MM.1S (cell line): ENCODE data around the gene ULK2.

Experiments
- DNase-seq: peaks from one replicate; pipeline ENCODE4 v3.0.0-alpha.2; 2015
- H2AFZ ChIP-seq: fragments of 300-600 bp; sonication (generic); 2 replicates; pipeline ENCODE4 v1.6.0; 2016; ENCODE audit warnings: antibody characterized with exemption, low read length
- H3F3A ChIP-seq: fragments of 300-600 bp; sonication (generic); 2 replicates; pipeline ENCODE4 v1.6.1; 2016; ENCODE audit warnings: mild to moderate bottlenecking, antibody characterized with exemption, low read length, moderate library complexity, mixed read lengths; ENCODE audit not compliant: insufficient read depth
- H3K27ac ChIP-seq: fragments of 300-600 bp; sonication (generic); 2 replicates; pipeline ENCODE4 v1.5.1; 2016; ENCODE audit warnings: mild to moderate bottlenecking, low read length
- H3K27me3 ChIP-seq: fragments of 300-600 bp; sonication (generic); replicated peaks from 2 replicates; pipeline ENCODE4 v1.6.0; 2016; ENCODE audit warnings: low read length; ENCODE audit not compliant: insufficient read depth
- H3K36me3 ChIP-seq: fragments of 300-600 bp; sonication (generic); replicated peaks from 2 replicates; pipeline ENCODE4 v1.6.1; 2016; ENCODE audit warnings: mild to moderate bottlenecking, low read length, mixed read lengths; ENCODE audit not compliant: insufficient read depth
- H3K4me1 ChIP-seq: fragments of 300-600 bp; sonication (generic); 2 replicates; pipeline ENCODE4 v1.6.1; 2016; ENCODE audit warnings: low read length, mixed read lengths
- H3K4me2 ChIP-seq: fragments of 300-600 bp; sonication (generic); 2 replicates; pipeline ENCODE4 v1.6.0; 2016; ENCODE audit warnings: low read depth, low read length
- H3K4me3 ChIP-seq: fragments of 300-600 bp; sonication (generic); 2 replicates; pipeline ENCODE4 v1.5.1; 2016; ENCODE audit warnings: low read length, mixed read lengths
- H3K79me2 ChIP-seq: fragments of 300-600 bp; sonication (generic); 2 replicates; pipeline ENCODE4 v1.6.1; 2016; ENCODE audit warnings: mixed run types, low read length, mixed read lengths
- H3K9ac ChIP-seq: fragments of 300-600 bp; sonication (generic); 2 replicates; pipeline ENCODE4 v1.6.1; 2016; ENCODE audit warnings: low read length, mixed read lengths
- H3K9me2 ChIP-seq: fragments of 300-600 bp; sonication (generic); replicated peaks from 2 replicates; pipeline ENCODE4 v1.6.1; 2016; ENCODE audit warnings: mild to moderate bottlenecking, low read length, mixed read lengths; ENCODE audit not compliant: insufficient read depth
- H3K9me3 ChIP-seq: fragments of 300-600 bp; sonication (generic); replicated peaks from 2 replicates; pipeline ENCODE4 v1.6.1; 2016; ENCODE audit warnings: mild to moderate bottlenecking, low read length, mixed read lengths; ENCODE audit not compliant: insufficient read depth
- H4K20me1 ChIP-seq: fragments of 300-600 bp; sonication (generic); 2 replicates; pipeline ENCODE4 v1.6.1; 2016; ENCODE audit warnings: mild to moderate bottlenecking, low read length, moderate library complexity, mixed read lengths; ENCODE audit not compliant: insufficient read depth
- EZH2 ChIP-seq: fragments of 300-600 bp; sonication (generic); optimal IDR thresholded peaks from 2 replicates; pipeline ENCODE3; 2017; ENCODE audit warnings: low read depth, mild to moderate bottlenecking, antibody characterized with exemption, low read length, mixed read lengths
- EZH2phosphoT487 ChIP-seq: fragments of 300-600 bp; sonication (generic); IDR thresholded peaks from 2 replicates; pipeline ENCODE4 v1.6.1; 2018; ENCODE audit warnings: antibody characterized with exemption, low read length
- TF ChIP-seq, protein P1 (sequence below): fragments of 300-600 bp; sonication (generic); IDR thresholded peaks from 2 replicates; pipeline ENCODE4 v1.5.1; 2016; ENCODE audit warnings: antibody characterized with exemption, low read length, mixed read lengths

The ULK2 gene

DNA sequence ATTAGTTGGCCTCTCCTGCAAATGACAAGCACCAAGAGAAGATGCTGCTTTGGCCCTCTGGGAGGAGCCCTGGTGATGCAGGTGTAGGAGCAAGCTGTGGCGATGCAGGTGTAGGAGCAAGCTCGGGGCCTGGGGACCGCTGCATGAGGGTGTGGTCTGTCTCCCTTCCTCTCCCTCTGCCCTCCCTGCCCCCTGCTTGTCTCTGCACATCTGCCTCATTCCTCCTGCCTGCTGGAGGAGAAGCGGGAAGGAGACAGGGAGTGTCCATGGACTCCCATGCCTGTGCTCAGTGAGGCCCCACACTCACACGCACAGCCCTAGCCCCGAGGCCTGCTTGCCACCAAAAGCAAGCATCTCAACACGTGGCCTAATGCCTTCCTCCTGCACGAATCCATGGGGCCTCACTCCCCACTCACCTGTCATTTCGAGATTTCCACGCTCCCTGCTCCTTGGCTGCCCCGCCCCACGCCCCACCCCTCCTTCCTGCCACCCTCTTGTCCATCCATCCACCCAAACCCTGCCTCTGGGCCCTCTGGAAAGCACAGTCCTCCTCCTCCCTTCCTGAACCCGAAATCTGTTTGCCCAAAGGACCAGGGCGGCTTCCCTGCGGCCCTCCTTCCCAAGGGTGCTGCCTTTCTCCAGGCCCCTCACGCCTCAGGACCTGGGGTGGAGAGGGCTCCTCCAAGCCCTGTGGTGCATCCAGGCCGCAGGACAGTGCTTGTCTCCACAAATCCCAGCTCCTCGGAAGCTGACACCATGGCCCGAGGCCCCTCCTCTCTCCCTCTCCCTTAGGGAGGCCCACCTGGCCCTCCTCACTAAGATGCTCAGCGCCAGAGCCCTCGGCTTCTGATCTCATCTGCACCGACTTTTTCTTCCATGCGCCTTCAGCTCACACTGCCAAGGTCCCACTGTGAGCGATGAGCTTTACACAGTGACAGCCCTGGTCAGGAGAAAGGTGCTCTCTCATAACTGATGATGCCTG is 107.9 kb downstream of the ULK2 start:
- Histone ChIP-seq H2AFZ (no peak overlapping the region), H4K20me1 (no peaks in the 10 kb centered on the region), H3F3A (no peaks in the 10 kb centered on the region), H3K4me1 (no peaks in the 10 kb centered on the region), H3K9me2 (no peaks in the 10 kb centered on the region), H3K27me3 (peaks cover 14% of the 10 kb centered on the region), H3K9ac (no peak overlapping the region), H3K9me3 (no peaks in the 10 kb centered on the region), H3K79me2 (no peaks in the 10 kb centered on the region), H3K4me2 (no peak overlapping the region), H3K4me3 (no peak overlapping the region), H3K36me3 (no peaks in the 10 kb centered on the region), H3K27ac (no peak overlapping the region)
- DNase-seq, result no peak
- TF ChIP-seq EZH2phosphoT487 (no peak), EZH2 (no peak)
- TF ChIP-seq, protein P1, sequence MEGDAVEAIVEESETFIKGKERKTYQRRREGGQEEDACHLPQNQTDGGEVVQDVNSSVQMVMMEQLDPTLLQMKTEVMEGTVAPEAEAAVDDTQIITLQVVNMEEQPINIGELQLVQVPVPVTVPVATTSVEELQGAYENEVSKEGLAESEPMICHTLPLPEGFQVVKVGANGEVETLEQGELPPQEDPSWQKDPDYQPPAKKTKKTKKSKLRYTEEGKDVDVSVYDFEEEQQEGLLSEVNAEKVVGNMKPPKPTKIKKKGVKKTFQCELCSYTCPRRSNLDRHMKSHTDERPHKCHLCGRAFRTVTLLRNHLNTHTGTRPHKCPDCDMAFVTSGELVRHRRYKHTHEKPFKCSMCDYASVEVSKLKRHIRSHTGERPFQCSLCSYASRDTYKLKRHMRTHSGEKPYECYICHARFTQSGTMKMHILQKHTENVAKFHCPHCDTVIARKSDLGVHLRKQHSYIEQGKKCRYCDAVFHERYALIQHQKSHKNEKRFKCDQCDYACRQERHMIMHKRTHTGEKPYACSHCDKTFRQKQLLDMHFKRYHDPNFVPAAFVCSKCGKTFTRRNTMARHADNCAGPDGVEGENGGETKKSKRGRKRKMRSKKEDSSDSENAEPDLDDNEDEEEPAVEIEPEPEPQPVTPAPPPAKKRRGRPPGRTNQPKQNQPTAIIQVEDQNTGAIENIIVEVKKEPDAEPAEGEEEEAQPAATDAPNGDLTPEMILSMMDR, result no peak

DNA sequence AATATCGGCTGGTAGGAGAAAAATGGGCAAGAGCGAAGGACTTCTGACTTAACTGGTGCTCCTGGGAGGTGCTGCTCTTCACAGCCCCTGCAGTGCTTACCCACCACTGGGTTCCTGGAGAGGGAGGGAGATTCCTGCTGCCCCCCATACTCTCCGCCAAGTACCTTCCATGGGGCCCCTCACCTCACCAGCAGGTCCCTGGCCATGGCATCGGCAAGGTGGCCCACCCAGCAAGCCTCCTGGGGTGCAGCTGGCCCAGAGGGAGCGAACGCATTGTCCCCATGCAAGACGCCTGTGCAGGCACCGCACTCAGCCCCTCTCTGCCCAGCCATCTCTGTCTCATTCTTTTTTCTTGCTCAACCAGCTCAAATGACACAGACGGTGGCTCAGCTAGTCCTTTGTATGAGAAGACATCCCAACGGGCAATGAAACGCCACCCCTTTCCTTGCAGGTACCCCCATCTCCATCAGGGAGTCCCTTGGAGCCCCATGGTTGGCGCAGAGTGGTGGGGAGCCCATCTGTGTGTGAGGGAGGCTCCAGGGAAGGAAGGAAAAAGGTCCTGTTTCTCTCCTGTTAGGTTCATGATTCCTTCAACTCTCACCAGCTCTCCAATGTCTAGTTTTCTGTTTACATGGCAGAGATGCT is 110.1 kb downstream of the ULK2 start:
- H3K4me3 ChIP-seq, result no peak overlapping the region

GRCh38 chr17:19756546-19756945 is 111.2 kb downstream of the ULK2 start:
- no peak overlapping the region for H3K27ac ChIP-seq
- no peaks in the 10 kb centered on the region for H4K20me1 ChIP-seq
- H3F3A ChIP-seq, result no peaks in the 10 kb centered on the region
- no peak overlapping the region for H3K9ac ChIP-seq
- DNase-seq, result no peak
- H3K9me2 ChIP-seq, result no peaks in the 10 kb centered on the region
- H3K36me3 ChIP-seq, result no peaks in the 10 kb centered on the region
- H2AFZ ChIP-seq, result no peak overlapping the region
- H3K4me1 ChIP-seq, result no peaks in the 10 kb centered on the region
- H3K4me2 ChIP-seq, result no peak overlapping the region
- no peaks in the 10 kb centered on the region for H3K9me3 ChIP-seq
- TF ChIP-seq EZH2phosphoT487, result no peak
- TF ChIP-seq EZH2, result no peak
- TF ChIP-seq, protein P1, result no peak
- H3K4me3 ChIP-seq, result no peak overlapping the region
- H3K79me2 ChIP-seq, result no peaks in the 10 kb centered on the region
- H3K27me3 ChIP-seq, result peaks cover 10% of the 10 kb centered on the region

More for the DNA sequence above, 110.1 kb downstream of the ULK2 start:
- no peaks in the 10 kb centered on the region for H3F3A ChIP-seq
- no peak for TF ChIP-seq EZH2phosphoT487
- TF ChIP-seq, protein P1, result no peak
- no peak for TF ChIP-seq EZH2
- no peaks in the 10 kb centered on the region for H3K9me2 ChIP-seq
- no peak overlapping the region for H2AFZ ChIP-seq
- DNase-seq, result no peak
- H3K4me1 ChIP-seq, result no peaks in the 10 kb centered on the region
- no peak overlapping the region for H3K9ac ChIP-seq
- peaks cover 14% of the 10 kb centered on the region for H3K27me3 ChIP-seq
- no peaks in the 10 kb centered on the region for H4K20me1 ChIP-seq
- no peak overlapping the region for H3K27ac ChIP-seq
- H3K4me2 ChIP-seq, result no peak overlapping the region
- no peaks in the 10 kb centered on the region for H3K9me3 ChIP-seq
- no peaks in the 10 kb centered on the region for H3K36me3 ChIP-seq
- H3K79me2 ChIP-seq, result no peaks in the 10 kb centered on the region
